Measurements from ENCODE around the gene NWD2.

- TF ChIP-seq CTCF (conservative IDR thresholded peaks at IDR 0.05; ENCODE audit: low read depth, low read length) (no peak), EZH2 (IDR thresholded peaks at IDR 0.05; ENCODE audit: low read length, unreplicated experiment) (no peak), EZH2phosphoT487 (IDR thresholded peaks at IDR 0.05; ENCODE audit: borderline replicate concordance, low read length) (no peak)
These were observed 930 bp downstream of the NWD2 start for GRCh38 chr4:37245391-37245954.
